Mucosa of descending colon (tissue), 3 donors: ENCODE data around the gene MACROD1. TPM values are rescaled to one million over a fixed set of nuclear protein-coding genes. Genes with fewer than 3 reads are reported as not detected.

Source experiments
- ATAC-seq: fragments of 200-7000 bp; cut with Tn5 transposase; one replicate; pipeline ENCODE4 v1.9.1; 2020; ENCODE audit warnings: mild to moderate bottlenecking, moderate library complexity
- DNase-seq, 3 donors: peaks; one replicate each; pipeline ENCODE4 v3.0.0-alpha.2; 2020
- H3K36me3 ChIP-seq: fragments of 200-600 bp; one replicate; pipeline ENCODE4 v1.8.0; 2021; ENCODE audit warnings: low read depth, mild to moderate bottlenecking
- H3K4me1 ChIP-seq: fragments of 200-600 bp; one replicate; pipeline ENCODE4 v1.8.0; 2021; ENCODE audit warnings: low read depth, mild to moderate bottlenecking
- H3K4me3 ChIP-seq: fragments of 200-600 bp; one replicate; pipeline ENCODE4 v1.8.0; 2021; ENCODE audit warnings: mild to moderate bottlenecking
- H3K9me3 ChIP-seq: fragments of 200-600 bp; one replicate; pipeline ENCODE4 v1.8.0; 2021; ENCODE audit warnings: mild to moderate bottlenecking
- CTCF ChIP-seq: fragments of 200-600 bp; IDR thresholded peaks from one replicate; pipeline ENCODE4 v1.8.0; 2022; ENCODE audit warnings: antibody characterized with exemption, mild to moderate bottlenecking
- intact Hi-C, 2 donors: fragments of 100-400 bp; cut with DNase I in 1 of 2; cut with micrococcal nuclease in 1 of 2; formaldehyde crosslinking; loops; one replicate each; pipeline versions ENCODE4 v1.11.0 to v1.11.1; 2022; cut with DNase I, micrococcal nuclease
- total RNA-seq, 3 donors: library from RNA; stranded (reverse); fragmentation: NEBNext Ultra II Directional in 2 of 3; extraction: Animal tissue kit (Norgen Biotek cat#: 25700) in 2 of 3; gene quantifications; one replicate each; pipeline versions ENCODE4 v1.2.1 to v1.2.4, GENCODE V29; 2021 to 2023
- donor health status: DM: no; HTN: no; CAD: no; lungs with moderate emphysema.
- donor health status: DM: no; HTN: no; CAD: no.
- donor health status: DM: no; HTN: yes; CAD: no.

Gene MACROD1
- total RNA-seq, 3 donors from 2014 or later: 26.7 to 38.7 (median 38.1) TPM

GRCh38 chr11:64102005-64102738 is 63.7 kb downstream of the MACROD1 start:
- TF ChIP-seq CTCF: no peak
- no peak for DNase-seq
- Histone ChIP-seq H3K4me1 (no peaks in the 10 kb centered on the region), H3K4me3 (no peak overlapping the region), H3K9me3 (no peaks in the 10 kb centered on the region), H3K36me3 (no peaks in the 10 kb centered on the region)
- intact Hi-C loops: no loop called here
- ATAC-seq: no peak

- no peaks in the 10 kb centered on the region for H3K36me3 ChIP-seq
- no peaks in the 10 kb centered on the region for H3K4me1 ChIP-seq
- ATAC-seq (no peak), DNase-seq (no peak)
- H3K4me3 ChIP-seq: no peak overlapping the region
- intact Hi-C loops: no loop called here
- no peaks in the 10 kb centered on the region for H3K9me3 ChIP-seq
- TF ChIP-seq CTCF: no peak
Observed at GRCh38 chr11:64101461-64101860, 64.5 kb downstream of the MACROD1 start.

- no peak for TF ChIP-seq CTCF
- intact Hi-C loops: no loop called here
Observed at GRCh38 chr11:64100782-64101353, 65.0 kb downstream of the MACROD1 start.

GRCh38 chr11:64100360-64100759 is 65.6 kb downstream of the MACROD1 start:
- no peaks in the 10 kb centered on the region for H3K36me3 ChIP-seq
- no peak for TF ChIP-seq CTCF
- no peak overlapping the region for H3K4me3 ChIP-seq
- intact Hi-C loops: no loop called here
- ATAC-seq: no peak
- DNase-seq: no peak
- H3K9me3 ChIP-seq: no peaks in the 10 kb centered on the region
- H3K4me1 ChIP-seq: no peaks in the 10 kb centered on the region

More at GRCh38 chr11:64100782-64101353, 65.0 kb downstream of the MACROD1 start:
- H3K36me3 ChIP-seq: no peaks in the 10 kb centered on the region
- H3K9me3 ChIP-seq: no peaks in the 10 kb centered on the region
- no peaks in the 10 kb centered on the region for H3K4me1 ChIP-seq
- no peak for ATAC-seq
- H3K4me3 ChIP-seq: no peak overlapping the region
- DNase-seq: no peak

- Histone ChIP-seq H3K4me1 (no peaks in the 10 kb centered on the region), H3K9me3 (no peaks in the 10 kb centered on the region), H3K4me3 (no peak overlapping the region), H3K36me3 (no peaks in the 10 kb centered on the region)
- intact Hi-C loops: no loop called here
- TF ChIP-seq CTCF: no peak
- DNase-seq: no peak
- ATAC-seq: no peak
Observed at GRCh38 chr11:64099436-64099835, 66.5 kb downstream of the MACROD1 start.
